K562 (cell line): ENCODE measurements around the gene PSMB10. TPM values are rescaled to one million over a fixed set of nuclear protein-coding genes. Genes with fewer than 3 reads are reported as not detected.
A peak's percentile ranks its signal among the peaks of the same experiment; 100 is the strongest.

Source experiments
- ATAC-seq: fragments of 200-7000 bp; cut with Tn5 transposase; 3 replicates; pipeline ENCODE4 v1.9.1; 2020; ENCODE audit warnings: moderate library complexity
- BruUV-seq: library from RNA; stranded (reverse); fragments of 400-500 nt; replicated peaks from 2 replicates; lab custom pipeline; 2021; lab: Mats Ljungman, UMichigan
- CTCF ChIA-PET: fragments of 300-600 bp; formaldehyde crosslinking; extraction: SDS; loops from one replicate; lab custom pipeline; 2021; ENCODE audit warnings: low intra/inter-chr PET ratio; lab: Yijun Ruan, JAX
- POLR2A ChIA-PET: fragments of 300-600, 350-650 bp; sonication (Branson Sonifier 250); formaldehyde crosslinking; extraction: SDS; loops from one replicate; lab custom pipeline; 2021; ENCODE audit warnings: antibody characterized with exemption, inconsistent platforms; lab: Yijun Ruan, JAX
- DNase-seq, 4 experiments: peaks; one replicate each; pipeline versions ENCODE4 v3.0.0 to v3.0.0-alpha.2; 2011 to 2018; ENCODE audit warnings: low spot score in 3 of 4, mixed read lengths in 3 of 4; ENCODE audit errors: extremely low read depth in 1 of 4
- FAIRE-seq: peaks from 2 replicates; lab custom pipeline; 2011; peaks lifted over from hg19 to GRCh38; lab: Jason Lieb, UNC
- H2AFZ ChIP-seq: 2 replicates; pipeline ENCODE4 v1.6.0; 2011; ENCODE audit warnings: low read depth, low read length, control low read depth, inconsistent platforms
- H3K27ac ChIP-seq: fragments of 200-600 bp; 3 replicates; pipeline ENCODE4 v1.8.0; 2011; ENCODE audit warnings: low read depth, mild to moderate bottlenecking, control low read depth, inconsistent platforms, low read length, moderate library complexity, mixed read lengths; ENCODE audit errors: extremely low read depth
- H3K27me3 ChIP-seq, 2 experiments: fragments of 300-600 bp in 1 of 2; 2 replicates in 1 of 2; 3 replicates in 1 of 2; pipeline versions ENCODE4 v1.6.0 to v1.8.0; 2011; ENCODE audit warnings: inconsistent platforms in 2 of 2, low read length in 2 of 2, mild to moderate bottlenecking in 1 of 2, mixed read lengths in 1 of 2, moderate library complexity in 1 of 2; ENCODE audit not compliant: control insufficient read depth in 2 of 2, insufficient read depth in 2 of 2
- H3K36me3 ChIP-seq: fragments of 300-600 bp; 3 replicates; pipeline ENCODE4 v1.8.0; 2011; ENCODE audit warnings: mild to moderate bottlenecking, low read length, inconsistent platforms; ENCODE audit not compliant: control insufficient read depth, insufficient read depth
- H3K4me1 ChIP-seq, 2 experiments: fragments of 200-600 bp in 1 of 2; replicated peaks in 1 of 2; 2 replicates in 1 of 2; 3 replicates in 1 of 2; pipeline versions ENCODE4 v1.5.1 to v1.8.0; 2011; ENCODE audit warnings: inconsistent platforms in 2 of 2, low read length in 2 of 2, mild to moderate bottlenecking in 1 of 2, mixed read lengths in 1 of 2, moderate library complexity in 1 of 2; ENCODE audit not compliant: control insufficient read depth in 2 of 2, insufficient read depth in 2 of 2
- H3K4me2 ChIP-seq: 2 replicates; pipeline ENCODE4 v1.6.1; 2011; ENCODE audit warnings: low read length, control low read depth, inconsistent platforms, mixed read lengths; ENCODE audit not compliant: insufficient read depth
- H3K4me3 ChIP-seq: fragments of 200-600 bp; sonication (generic), shearing (Covaris generic); 2 replicates; pipeline ENCODE4 v1.5.1; 2016; ENCODE audit warnings: control low read depth, inconsistent platforms
- H3K79me2 ChIP-seq: fragments of 200-600 bp; 3 replicates; pipeline ENCODE4 v1.8.0; 2011; ENCODE audit warnings: low read length, inconsistent platforms; ENCODE audit not compliant: control insufficient read depth, insufficient read depth
- H3K9ac ChIP-seq, 2 experiments: 2 replicates each; pipeline versions ENCODE4 v1.6.0 to v1.6.1; 2011; ENCODE audit warnings: low read depth in 2 of 2, low read length in 2 of 2, control low read depth in 1 of 2, inconsistent platforms in 1 of 2, mild to moderate bottlenecking in 1 of 2, mixed read lengths in 1 of 2; ENCODE audit not compliant: insufficient read depth in 1 of 2
- H3K9me1 ChIP-seq: one replicate; pipeline ENCODE4 v1.6.0; 2011; ENCODE audit warnings: inconsistent platforms, mild to moderate bottlenecking, low read length, moderate library complexity; ENCODE audit not compliant: control insufficient read depth, insufficient read depth
- H3K9me3 ChIP-seq: replicated peaks from 2 replicates; pipeline ENCODE4 v1.5.1; 2011; ENCODE audit warnings: low read depth, low read length, inconsistent platforms; ENCODE audit not compliant: control insufficient read depth, insufficient read depth
- H4K20me1 ChIP-seq: replicated peaks from 2 replicates; pipeline ENCODE4 v1.6.1; 2011; ENCODE audit warnings: low read length, inconsistent platforms, mixed read lengths; ENCODE audit not compliant: control insufficient read depth, insufficient read depth
- BHLHE40 ChIP-seq: IDR thresholded peaks from 2 replicates; pipeline ENCODE4 v1.6.1; 2011; ENCODE audit warnings: low read length, improper control_type of control experiment
- CTCF ChIP-seq, 3 experiments: IDR thresholded peaks in 2 of 3; conservative IDR thresholded peaks in 1 of 3; 2 replicates each; pipeline ENCODE4 v1.5.1; 2011 to 2012; ENCODE audit warnings: low read length in 3 of 3, mild to moderate bottlenecking in 3 of 3, control low read depth in 2 of 3, improper control_type of control experiment in 1 of 3, inconsistent platforms in 1 of 3, low read depth in 1 of 3, mixed read lengths in 1 of 3, moderate library complexity in 1 of 3; ENCODE audit not compliant: insufficient read depth in 2 of 3
- E4F1 ChIP-seq: fragments of 250-450 bp; sonication (Bioruptor Pico); IDR thresholded peaks from 2 replicates; pipeline ENCODE4 v1.5.0; 2021; ENCODE audit warnings: mild to moderate bottlenecking, borderline replicate concordance
- HNRNPLL ChIP-seq: fragments of 200-400 bp; formaldehyde crosslinking; IDR thresholded peaks from 2 replicates; pipeline ENCODE4 v1.6.1; 2017; ENCODE audit warnings: low read length, low read depth, mild to moderate bottlenecking; ENCODE audit not compliant: poor library complexity, severe bottlenecking
- ZNF347 ChIP-seq: fragments of 450-650 bp; formaldehyde crosslinking; IDR thresholded peaks from 2 replicates; pipeline ENCODE4 v1.4.0; 2020; ENCODE audit warnings: low read depth, mild to moderate bottlenecking, moderate library complexity
- WGBS: fragments of 100-300 bp; shearing (Covaris generic); methylation state at CpG from one replicate; pipeline ENCODE4 v1.1.6; 2016; ENCODE audit warnings: low coverage, mixed read lengths; ENCODE audit not compliant: insufficient coverage; ENCODE audit errors: missing lambda C conversion rate; 5-methylcytosine and 5-hydroxymethylcytosine counted together
- in situ Hi-C: fragments of 300-500 bp; cut with MboI; formaldehyde crosslinking; loops from 4 replicates; pipeline ENCODE4 v1.15.0; 2018; ENCODE audit warnings: inconsistent platforms, mixed read lengths
- intact Hi-C: fragments of 100-400 bp; cut with micrococcal nuclease; formaldehyde crosslinking; loops from 2 replicates; pipeline ENCODE4 v1.14.2; 2022
- polyA plus RNA-seq, 8 experiments: library from polyadenylated mRNA; depleted of rRNA in 4 of 8; stranded (reverse) in 5 of 8; unstranded in 3 of 8; fragments of >200 nt; fragmentation: Nextera tagmentation in 2 of 8; fragmentation: Illumina TruSeq in 1 of 8; extraction: Ambion mirVana in 2 of 8; extraction: Trizol in 1 of 8; gene quantifications; 2 replicates each; pipeline versions ENCODE4 v1.2.1 to v1.2.3, GENCODE V29; 2011 to 2014; ENCODE audit warnings: inconsistent platforms in 1 of 8, missing spikeins in 1 of 8
- total RNA-seq, 7 experiments: library from RNA; depleted of rRNA in 6 of 7; stranded (reverse); fragments of >200 nt in 6 of 7; fragmentation: Illumina TruSeq in 2 of 7; extraction: Trizol in 2 of 7; gene quantifications; 2 replicates each; pipeline versions ENCODE4 v1.2.1 to v1.2.3, GENCODE V29; 2011 to 2021; ENCODE audit warnings: low replicate concordance in 1 of 7
- TF ChIP-seq, protein P1 (sequence below): sonication (generic); formaldehyde crosslinking; IDR thresholded peaks from 2 replicates; pipeline ENCODE4 v1.8.0; 2023; ENCODE audit warnings: mild to moderate bottlenecking, missing genetic modification reagents

The PSMB10 gene
- total and polyA plus RNA-seq, 9 of the 15 experiments (the other 6 are each of a cell fraction or from before 2014, with no cell fraction given): 11.7 to 105 (median 51.0) TPM

DNA sequence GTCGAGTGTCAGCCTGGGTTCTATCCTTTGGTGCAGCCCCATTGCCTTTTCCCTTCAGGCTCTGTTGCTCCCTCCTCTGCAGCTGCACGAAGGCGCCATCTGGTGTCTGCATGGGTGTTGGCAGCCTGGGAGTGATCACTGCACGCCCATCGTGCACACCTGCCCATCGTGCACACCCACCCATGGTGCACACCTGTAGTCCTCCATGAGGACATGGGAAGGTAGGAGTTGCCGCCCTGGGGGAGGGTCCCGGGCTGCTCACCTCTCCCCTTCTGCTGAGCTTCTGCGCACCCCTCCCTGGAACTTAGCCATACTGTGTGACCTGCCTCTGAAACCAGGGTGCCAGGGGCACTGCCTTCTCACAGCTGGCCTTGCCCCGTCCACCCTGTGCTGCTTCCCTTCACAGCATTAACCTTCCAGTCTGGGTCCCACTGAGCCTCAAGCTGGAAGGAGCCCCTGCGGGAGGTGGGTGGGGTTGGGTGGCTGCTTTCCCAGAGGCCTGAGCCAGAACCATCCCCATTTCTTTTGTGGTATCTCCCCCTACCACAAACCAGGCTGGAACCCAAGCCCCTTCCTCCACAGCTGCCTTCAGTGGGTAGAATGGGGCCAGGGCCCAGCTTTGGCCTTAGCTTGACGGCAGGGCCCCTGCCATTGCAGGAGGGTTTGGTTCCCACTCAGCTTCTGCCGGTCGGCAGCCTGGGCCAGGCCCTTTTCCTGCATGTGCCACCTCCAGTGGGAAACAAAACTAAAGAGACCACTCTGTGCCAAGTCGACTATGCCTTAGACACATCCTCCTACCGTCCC lies 7.9 kb downstream of the PSMB10 start:
- FAIRE-seq (peak; percentile 95), ATAC-seq (peak; percentile 93), DNase-seq (peak; percentile 75 to 81 (median 79))
- intact Hi-C loops: loop anchor here (1.0 to 2.0 kb wide), 3 partner anchors 45 to 256 kb away; no protein-coding TSS in a partner anchor
- BruUV-seq: no TSS peak
- no peaks in the 10 kb centered on the region for H3K9me3 ChIP-seq
- H2AFZ ChIP-seq: no peak overlapping the region
- no peak overlapping the region for H3K4me3 ChIP-seq
- ChIA-PET CTCF (interaction anchor here (1.2 to 3.8 kb wide), 6 partner anchors 9 to 407 kb away, joined by 4 to 35 read pairs (median 15); partner anchors contain the start of gene NRN1L), POLR2A (interaction anchor here (0.6 kb wide), 1 partner anchor 20 kb away, joined by 3 read pairs; no protein-coding TSS in a partner anchor)
- peaks cover 22% of the 10 kb centered on the region; the same call in 2 of the 3 replicates for H3K36me3 ChIP-seq
- peaks cover 1 to 33% of the 10 kb centered on the region in 2 experiments; a peak in 3 of 5 replicates for H3K4me1 ChIP-seq
- H3K9ac ChIP-seq: no peak overlapping the region; a peak in 1 of 4 replicates
- no peaks in the 10 kb centered on the region for H3K27me3 ChIP-seq
- H4K20me1 ChIP-seq: peaks cover 3% of the 10 kb centered on the region; the same call in 1 of the 2 replicates
- no peaks in the 10 kb centered on the region for H3K9me1 ChIP-seq
- no peak overlapping the region for H3K4me2 ChIP-seq
- H3K79me2 ChIP-seq: peaks cover 4% of the 10 kb centered on the region; the same call in 2 of the 3 replicates
- in situ Hi-C loops: loop anchor here (5.0 to 10.0 kb wide), 3 partner anchors 111 to 404 kb away; partner anchors contain the start of genes C16orf86, ENKD1 and RIPOR1
- 32% methylated on average over 16 of the region's 16 CpGs for WGBS
- H3K27ac ChIP-seq: no peak overlapping the region
- TF ChIP-seq ZNF347 (CRISPR knock-in tag): no peak
- no peak for TF ChIP-seq E4F1
- TF ChIP-seq CTCF (IDR thresholded peaks at IDR 0.05 in 2 of 3, conservative IDR thresholded peaks at IDR 0.05 in 1 of 3; ENCODE audit: insufficient read depth in 2 of 3, low read depth in 1 of 3, low read length in 3 of 3): peak; percentile 95 to 97 (median 96)
- TF ChIP-seq, protein P1, sequence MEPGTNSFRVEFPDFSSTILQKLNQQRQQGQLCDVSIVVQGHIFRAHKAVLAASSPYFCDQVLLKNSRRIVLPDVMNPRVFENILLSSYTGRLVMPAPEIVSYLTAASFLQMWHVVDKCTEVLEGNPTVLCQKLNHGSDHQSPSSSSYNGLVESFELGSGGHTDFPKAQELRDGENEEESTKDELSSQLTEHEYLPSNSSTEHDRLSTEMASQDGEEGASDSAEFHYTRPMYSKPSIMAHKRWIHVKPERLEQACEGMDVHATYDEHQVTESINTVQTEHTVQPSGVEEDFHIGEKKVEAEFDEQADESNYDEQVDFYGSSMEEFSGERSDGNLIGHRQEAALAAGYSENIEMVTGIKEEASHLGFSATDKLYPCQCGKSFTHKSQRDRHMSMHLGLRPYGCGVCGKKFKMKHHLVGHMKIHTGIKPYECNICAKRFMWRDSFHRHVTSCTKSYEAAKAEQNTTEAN (CRISPR knock-in tag): 0 out of 2 replicates have a peak, but pooled peaks have one; percentile 33
- peak; percentile 22; the same call in 1 of the 2 replicates for TF ChIP-seq BHLHE40
- peak; percentile 14 for TF ChIP-seq HNRNPLL
